ENCODE data around the gene GPR15LG.
A peak's percentile ranks its signal among the peaks of the same experiment; 100 is the strongest.

Gene GPR15LG

GRCh38 chr10:84139126-84140035, 34.2 kb upstream of the GPR15LG start, which contains the start of gene GHITM:
GHITM (plus strand) TSS chr10:84139509; CDS start chr10:84141501, 1,992 bp downstream.
- no peak for TF ChIP-seq EZH2 (IDR thresholded peaks at IDR 0.05; ENCODE audit: borderline replicate concordance, low read length)
- TF ChIP-seq, protein P1, sequence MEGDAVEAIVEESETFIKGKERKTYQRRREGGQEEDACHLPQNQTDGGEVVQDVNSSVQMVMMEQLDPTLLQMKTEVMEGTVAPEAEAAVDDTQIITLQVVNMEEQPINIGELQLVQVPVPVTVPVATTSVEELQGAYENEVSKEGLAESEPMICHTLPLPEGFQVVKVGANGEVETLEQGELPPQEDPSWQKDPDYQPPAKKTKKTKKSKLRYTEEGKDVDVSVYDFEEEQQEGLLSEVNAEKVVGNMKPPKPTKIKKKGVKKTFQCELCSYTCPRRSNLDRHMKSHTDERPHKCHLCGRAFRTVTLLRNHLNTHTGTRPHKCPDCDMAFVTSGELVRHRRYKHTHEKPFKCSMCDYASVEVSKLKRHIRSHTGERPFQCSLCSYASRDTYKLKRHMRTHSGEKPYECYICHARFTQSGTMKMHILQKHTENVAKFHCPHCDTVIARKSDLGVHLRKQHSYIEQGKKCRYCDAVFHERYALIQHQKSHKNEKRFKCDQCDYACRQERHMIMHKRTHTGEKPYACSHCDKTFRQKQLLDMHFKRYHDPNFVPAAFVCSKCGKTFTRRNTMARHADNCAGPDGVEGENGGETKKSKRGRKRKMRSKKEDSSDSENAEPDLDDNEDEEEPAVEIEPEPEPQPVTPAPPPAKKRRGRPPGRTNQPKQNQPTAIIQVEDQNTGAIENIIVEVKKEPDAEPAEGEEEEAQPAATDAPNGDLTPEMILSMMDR (IDR thresholded peaks at IDR 0.05; ENCODE audit: low read length): peak; percentile 12; the same call in 1 of the 2 replicates
- no peaks in the 10 kb centered on the region for H3K9me2 ChIP-seq (ENCODE audit: low read depth, low read length)
- no peaks in the 10 kb centered on the region for H3F3A ChIP-seq (ENCODE audit: insufficient read depth, low read length)
- H3K36me3 ChIP-seq (ENCODE audit: insufficient read depth, low read length): peaks cover 32% of the 10 kb centered on the region
- H3K9ac ChIP-seq (ENCODE audit: low read length): peak within 1 kb of the TSS; percentile 94
- peak within 1 kb of the TSS; percentile 34 for H3K27ac ChIP-seq (ENCODE audit: low read depth, low read length, poor library complexity, severe bottlenecking)
- H3K79me2 ChIP-seq (ENCODE audit: insufficient read depth, low read length): peaks cover 23% of the 10 kb centered on the region
- H3K4me1 ChIP-seq (ENCODE audit: insufficient read depth, low read length, severe bottlenecking): peaks cover 22% of the 10 kb centered on the region
- H3K4me2 ChIP-seq (ENCODE audit: low read length): peak within 1 kb of the TSS; percentile 94
- no peaks in the 10 kb centered on the region for H3K27me3 ChIP-seq (ENCODE audit: insufficient read depth, low read length)
- H2AFZ ChIP-seq (ENCODE audit: low read length): peak within 1 kb of the TSS; percentile 92
- H3K4me3 ChIP-seq (ENCODE audit: low read depth, low read length, poor library complexity, severe bottlenecking): peak within 1 kb of the TSS; percentile 96
- no peaks in the 10 kb centered on the region for H3K9me3 ChIP-seq (ENCODE audit: low read length)
- no peaks in the 10 kb centered on the region for H4K20me1 ChIP-seq (ENCODE audit: insufficient read depth, low read length)

DNA sequence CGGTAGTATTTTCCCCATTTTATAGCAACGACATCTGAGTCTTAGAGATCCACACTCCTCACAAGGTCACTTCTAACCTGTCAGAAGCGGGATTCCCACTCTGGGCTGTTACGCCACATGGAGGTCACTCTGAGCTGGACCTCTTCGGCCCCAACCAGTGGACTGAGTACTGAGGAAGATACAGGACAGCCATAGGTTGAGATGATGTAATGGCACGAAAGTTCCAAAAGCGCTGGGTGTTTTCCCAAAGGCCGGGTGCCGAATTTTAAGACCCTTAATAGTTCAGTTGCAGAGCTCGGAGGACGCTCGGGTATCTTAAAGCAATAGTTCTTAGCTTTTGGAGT, 33.6 kb upstream of the GPR15LG start:
- H3K9me2 ChIP-seq (ENCODE audit: low read depth, low read length): no peaks in the 10 kb centered on the region
- H3F3A ChIP-seq (ENCODE audit: insufficient read depth, low read length): no peaks in the 10 kb centered on the region
- no peaks in the 10 kb centered on the region for H3K27me3 ChIP-seq (ENCODE audit: insufficient read depth, low read length)
- H3K4me1 ChIP-seq (ENCODE audit: insufficient read depth, low read length, severe bottlenecking): peaks cover 22% of the 10 kb centered on the region
- H3K4me3 ChIP-seq (ENCODE audit: low read depth, low read length, poor library complexity, severe bottlenecking): peak overlapping the region; percentile 96
- no peaks in the 10 kb centered on the region for H3K9me3 ChIP-seq (ENCODE audit: low read length)
- no peaks in the 10 kb centered on the region for H4K20me1 ChIP-seq (ENCODE audit: insufficient read depth, low read length)
- H3K79me2 ChIP-seq (ENCODE audit: insufficient read depth, low read length): peaks cover 23% of the 10 kb centered on the region
- H2AFZ ChIP-seq (ENCODE audit: low read length): no peak overlapping the region
- peak overlapping the region; percentile 94 for H3K9ac ChIP-seq (ENCODE audit: low read length)
- H3K4me2 ChIP-seq (ENCODE audit: low read length): peak overlapping the region; percentile 94
- H3K36me3 ChIP-seq (ENCODE audit: insufficient read depth, low read length): peaks cover 39% of the 10 kb centered on the region
- TF ChIP-seq EZH2 (IDR thresholded peaks at IDR 0.05; ENCODE audit: borderline replicate concordance, low read length): no peak
- TF ChIP-seq, protein P1 (IDR thresholded peaks at IDR 0.05; ENCODE audit: low read length): no peak
- H3K27ac ChIP-seq (ENCODE audit: low read depth, low read length, poor library complexity, severe bottlenecking): peak overlapping the region; percentile 34

- Histone ChIP-seq H3K4me2 (ENCODE audit: low read length) (no peak overlapping the region), H3K27me3 (ENCODE audit: insufficient read depth, low read length) (no peaks in the 10 kb centered on the region), H3K9me2 (ENCODE audit: low read depth, low read length) (no peaks in the 10 kb centered on the region), H3K4me1 (ENCODE audit: insufficient read depth, low read length, severe bottlenecking) (no peaks in the 10 kb centered on the region), H3K9ac (ENCODE audit: low read length) (no peak overlapping the region), H3K36me3 (ENCODE audit: insufficient read depth, low read length) (peaks cover 91% of the 10 kb centered on the region), H3K27ac (ENCODE audit: low read depth, low read length, poor library complexity, severe bottlenecking) (no peak overlapping the region), H4K20me1 (ENCODE audit: insufficient read depth, low read length) (no peaks in the 10 kb centered on the region), H2AFZ (ENCODE audit: low read length) (no peak overlapping the region), H3K9me3 (ENCODE audit: low read length) (no peaks in the 10 kb centered on the region), H3F3A (ENCODE audit: insufficient read depth, low read length) (no peaks in the 10 kb centered on the region), H3K79me2 (ENCODE audit: insufficient read depth, low read length) (no peaks in the 10 kb centered on the region), H3K4me3 (ENCODE audit: low read depth, low read length, poor library complexity, severe bottlenecking) (no peak overlapping the region)
- TF ChIP-seq EZH2 (IDR thresholded peaks at IDR 0.05; ENCODE audit: borderline replicate concordance, low read length): no peak
- TF ChIP-seq, protein P1 (IDR thresholded peaks at IDR 0.05; ENCODE audit: low read length): no peak
Observed at GRCh38 chr10:84147347-84147746, 26.3 kb upstream of the GPR15LG start.
